HCEC 1CT (cell line): ENCODE data around the gene APOL1.
"Not testable (repeated sequence)": the region's sequence is repeated elsewhere in the genome, so short reads cannot be mapped to it uniquely, and the experiment has no call there.

Experiments
- DNase-seq: peaks from one replicate; pipeline ENCODE4 v3.0.0-alpha.2; 2017

Gene APOL1

GRCh38 chr22:36246718-36247117 is 6.2 kb upstream of the APOL1 start:
- no peak for DNase-seq

GRCh38 chr22:36247955-36248354 is 5.0 kb upstream of the APOL1 start:
- DNase-seq, result no peak

GRCh38 chr22:36249160-36249559 is 3.8 kb upstream of the APOL1 start:
- no peak for DNase-seq

GRCh38 chr22:36250292-36250960 is 2.5 kb upstream of the APOL1 start:
- DNase-seq, result not testable (repeated sequence)

GRCh38 chr22:36251979-36252608 is 839 bp upstream of the APOL1 start:
- DNase-seq, result not testable (repeated sequence)

GRCh38 chr22:36253523-36254490 is 874 bp downstream of the APOL1 start:
- DNase-seq, result no peak

- not testable (repeated sequence) for DNase-seq
These were observed 2.6 kb downstream of the APOL1 start for GRCh38 chr22:36255572-36255971.

GRCh38 chr22:36256478-36256877 is 3.5 kb downstream of the APOL1 start:
- no peak for DNase-seq

GRCh38 chr22:36257308-36257707 is 4.4 kb downstream of the APOL1 start:
- no peak for DNase-seq

- DNase-seq, result no peak
These were observed 5.2 kb downstream of the APOL1 start for GRCh38 chr22:36257948-36258670.

GRCh38 chr22:36258701-36259614 is 6.0 kb downstream of the APOL1 start:
- DNase-seq, result no peak

- DNase-seq, result no peak
These were observed 6.8 kb downstream of the APOL1 start for GRCh38 chr22:36259615-36260300.

- not testable (repeated sequence) for DNase-seq
These were observed 8.7 kb downstream of the APOL1 start for GRCh38 chr22:36261675-36262074.

GRCh38 chr22:36262307-36262706 is 9.4 kb downstream of the APOL1 start:
- not testable (repeated sequence) for DNase-seq

GRCh38 chr22:36263216-36263673 is 10.3 kb downstream of the APOL1 start:
- DNase-seq, result not testable (repeated sequence)

GRCh38 chr22:36263886-36264664 is 11.1 kb downstream of the APOL1 start:
- not testable (repeated sequence) for DNase-seq

GRCh38 chr22:36267058-36267457 is 14.1 kb downstream of the APOL1 start:
- DNase-seq, result no peak

GRCh38 chr22:36267896-36268485 is 15.1 kb downstream of the APOL1 start:
- DNase-seq, result no peak

- not testable (repeated sequence) for DNase-seq
These were observed 18.3 kb downstream of the APOL1 start for GRCh38 chr22:36271231-36271630.

- DNase-seq, result not testable (repeated sequence)
These were observed 19.0 kb downstream of the APOL1 start for GRCh38 chr22:36271951-36272350.
